ENCODE data around the gene FHOD1. TPM values are rescaled to one million over a fixed set of nuclear protein-coding genes. Genes with fewer than 3 reads are reported as not detected.

FHOD1 gene
- total and polyA plus RNA-seq, 2 experiments from 2014 or later: 10.0 to 17.2 TPM

- Histone ChIP-seq H3K9me2 (replicated peaks; ENCODE audit: insufficient read depth) (no peaks in the 10 kb centered on the region), H3K4me1 (ENCODE audit: insufficient read depth) (no peaks in the 10 kb centered on the region), H3K36me3 (replicated peaks; ENCODE audit: insufficient read depth, low read depth) (no peaks in the 10 kb centered on the region), H3K79me2 (no peaks in the 10 kb centered on the region), H3K9me3 (ENCODE audit: low read depth) (no peaks in the 10 kb centered on the region), H4K20me1 (ENCODE audit: insufficient read depth, poor library complexity, severe bottlenecking) (no peaks in the 10 kb centered on the region), H3K27ac (no peak overlapping the region), H3K4me3 (no peak overlapping the region), H2AFZ (no peak overlapping the region), H3K4me2 (no peak overlapping the region), H3K27me3 (no peaks in the 10 kb centered on the region)
- no peak for DNase-seq (ENCODE audit: low spot score)
- TF ChIP-seq EZH2 (IDR thresholded peaks at IDR 0.05; ENCODE audit: borderline replicate concordance) (no peak), CTCF (IDR thresholded peaks at IDR 0.05; ENCODE audit: poor library complexity) (no peak), EZH2phosphoT487 (IDR thresholded peaks at IDR 0.05; ENCODE audit: low read depth, severe bottlenecking, unreplicated experiment) (no peak)
- 81% methylated on average over 8 of the region's 8 CpGs for WGBS (ENCODE audit: low lambda C conversion rate, missing lambda C conversion rate)
These were observed 18.6 kb upstream of the FHOD1 start for GRCh38 chr16:67265834-67266233.

- Histone ChIP-seq H2AFZ (no peak overlapping the region), H4K20me1 (ENCODE audit: insufficient read depth, poor library complexity, severe bottlenecking) (no peaks in the 10 kb centered on the region), H3K36me3 (replicated peaks; ENCODE audit: insufficient read depth, low read depth) (no peaks in the 10 kb centered on the region), H3K79me2 (no peaks in the 10 kb centered on the region), H3K4me3 (no peak overlapping the region), H3K27me3 (no peaks in the 10 kb centered on the region), H3K27ac (no peak overlapping the region), H3K9me2 (replicated peaks; ENCODE audit: insufficient read depth) (no peaks in the 10 kb centered on the region), H3K4me1 (ENCODE audit: insufficient read depth) (no peaks in the 10 kb centered on the region), H3K4me2 (no peak overlapping the region), H3K9me3 (ENCODE audit: low read depth) (no peaks in the 10 kb centered on the region)
- TF ChIP-seq CTCF (IDR thresholded peaks at IDR 0.05; ENCODE audit: poor library complexity): no peak
- TF ChIP-seq EZH2phosphoT487 (IDR thresholded peaks at IDR 0.05; ENCODE audit: low read depth, severe bottlenecking, unreplicated experiment): no peak
- TF ChIP-seq EZH2 (IDR thresholded peaks at IDR 0.05; ENCODE audit: borderline replicate concordance): no peak
- WGBS (ENCODE audit: low lambda C conversion rate, missing lambda C conversion rate): 93% methylated on average over 5 of the region's 5 CpGs
- DNase-seq (ENCODE audit: low spot score): no peak
These were observed 17.6 kb upstream of the FHOD1 start for GRCh38 chr16:67264866-67265265.

DNA sequence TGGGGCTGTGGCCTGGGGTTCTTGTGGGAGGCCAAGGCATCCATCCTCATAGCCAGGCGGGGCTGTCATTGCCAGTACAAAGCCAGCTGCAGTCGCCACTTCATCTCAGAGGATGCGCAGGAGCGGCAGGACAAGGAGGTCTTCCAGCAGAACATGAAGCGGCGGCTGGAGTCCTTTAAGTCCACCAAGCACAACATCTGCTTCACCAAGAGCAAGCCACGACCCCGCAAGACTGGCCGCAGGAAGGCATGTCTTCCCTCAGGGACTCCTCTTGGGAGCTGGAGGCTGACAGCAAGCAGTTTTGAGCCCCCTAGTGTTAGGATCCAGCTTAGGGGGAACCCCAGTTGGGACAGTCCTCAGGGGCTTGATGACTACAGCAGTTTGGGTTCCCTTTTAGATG, 17.0 kb upstream of the FHOD1 start:
- no peaks in the 10 kb centered on the region for H3K79me2 ChIP-seq
- H3K4me2 ChIP-seq: no peak overlapping the region
- no peak overlapping the region for H3K4me3 ChIP-seq
- H4K20me1 ChIP-seq (ENCODE audit: insufficient read depth, poor library complexity, severe bottlenecking): no peaks in the 10 kb centered on the region
- no peaks in the 10 kb centered on the region for H3K9me2 ChIP-seq (replicated peaks; ENCODE audit: insufficient read depth)
- H3K36me3 ChIP-seq (replicated peaks; ENCODE audit: insufficient read depth, low read depth): no peaks in the 10 kb centered on the region
- H3K27me3 ChIP-seq: no peaks in the 10 kb centered on the region
- H3K27ac ChIP-seq: no peak overlapping the region
- DNase-seq (ENCODE audit: low spot score): no peak
- TF ChIP-seq EZH2 (IDR thresholded peaks at IDR 0.05; ENCODE audit: borderline replicate concordance) (no peak), CTCF (IDR thresholded peaks at IDR 0.05; ENCODE audit: poor library complexity) (no peak), EZH2phosphoT487 (IDR thresholded peaks at IDR 0.05; ENCODE audit: low read depth, severe bottlenecking, unreplicated experiment) (no peak)
- no peak overlapping the region for H2AFZ ChIP-seq
- H3K9me3 ChIP-seq (ENCODE audit: low read depth): no peaks in the 10 kb centered on the region
- H3K4me1 ChIP-seq (ENCODE audit: insufficient read depth): no peaks in the 10 kb centered on the region
- WGBS (ENCODE audit: low lambda C conversion rate, missing lambda C conversion rate): 88% methylated on average over 9 of the region's 9 CpGs

DNA sequence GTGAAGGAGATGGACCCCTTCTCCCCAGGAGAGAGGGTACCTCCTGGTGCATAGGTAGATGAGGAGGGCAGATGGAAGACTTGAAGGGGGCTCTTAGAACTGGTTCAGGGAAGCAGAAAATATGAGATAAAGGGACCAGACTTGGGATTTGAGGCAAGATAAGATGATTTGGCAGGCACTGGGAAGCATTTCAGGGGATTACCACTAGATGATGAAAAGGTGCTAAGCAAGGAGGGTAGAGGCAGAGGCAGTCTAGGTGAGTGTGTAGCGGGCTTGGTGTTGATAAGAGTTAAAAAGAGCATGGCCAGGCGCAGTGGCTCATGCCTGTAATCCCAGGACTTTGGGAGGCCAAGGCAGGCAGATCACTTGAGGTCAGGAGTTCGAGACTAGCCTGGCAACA, 15.9 kb upstream of the FHOD1 start:
- no peaks in the 10 kb centered on the region for H3K4me1 ChIP-seq (ENCODE audit: insufficient read depth)
- H3K36me3 ChIP-seq (replicated peaks; ENCODE audit: insufficient read depth, low read depth): no peaks in the 10 kb centered on the region
- H3K9me3 ChIP-seq (ENCODE audit: low read depth): no peaks in the 10 kb centered on the region
- H3K9me2 ChIP-seq (replicated peaks; ENCODE audit: insufficient read depth): no peaks in the 10 kb centered on the region
- no peaks in the 10 kb centered on the region for H3K79me2 ChIP-seq
- no peak overlapping the region for H3K4me3 ChIP-seq
- H4K20me1 ChIP-seq (ENCODE audit: insufficient read depth, poor library complexity, severe bottlenecking): no peaks in the 10 kb centered on the region
- H2AFZ ChIP-seq: no peak overlapping the region
- H3K27me3 ChIP-seq: no peaks in the 10 kb centered on the region
- no peak for TF ChIP-seq EZH2phosphoT487 (IDR thresholded peaks at IDR 0.05; ENCODE audit: low read depth, severe bottlenecking, unreplicated experiment)
- no peak for TF ChIP-seq EZH2 (IDR thresholded peaks at IDR 0.05; ENCODE audit: borderline replicate concordance)
- WGBS (ENCODE audit: low lambda C conversion rate, missing lambda C conversion rate): 61% methylated on average over 3 of the region's 3 CpGs
- no peak overlapping the region for H3K27ac ChIP-seq
- no peak for DNase-seq (ENCODE audit: low spot score)
- H3K4me2 ChIP-seq: no peak overlapping the region
